Stomach (tissue), 4 donors: ENCODE data around the gene GLYATL1.

Experiments used
- EP300 ChIP-seq: sonication (generic); formaldehyde crosslinking; IDR thresholded peaks from one replicate; pipeline ENCODE4 v1.6.1; 2017; ENCODE audit warnings: antibody characterized with exemption
- POLR2A ChIP-seq, 4 donors: fragments of 450-650 bp; IDR thresholded peaks; one replicate each; pipeline ENCODE4 v1.6.1; 2016; ENCODE audit warnings: antibody characterized with exemption in 4 of 4, control low read depth in 2 of 4, mild to moderate bottlenecking in 1 of 4, moderate library complexity in 1 of 4
- POLR2AphosphoS5 ChIP-seq, 3 donors: sonication (generic); formaldehyde crosslinking; IDR thresholded peaks; one replicate each; pipeline ENCODE4 v1.6.1; 2016; ENCODE audit warnings: antibody characterized with exemption in 3 of 3
- TF ChIP-seq, protein P1 (sequence below), 7 experiments: fragments of 450-650 bp in 4 of 7; fragments of 200-600 bp in 3 of 7; sonication (generic) in 3 of 7; IDR thresholded peaks; one replicate each; pipeline ENCODE4 v1.5.1; 2016 to 2019; ENCODE audit warnings: antibody characterized with exemption in 7 of 7, control low read depth in 2 of 7, mild to moderate bottlenecking in 1 of 7

DNA sequence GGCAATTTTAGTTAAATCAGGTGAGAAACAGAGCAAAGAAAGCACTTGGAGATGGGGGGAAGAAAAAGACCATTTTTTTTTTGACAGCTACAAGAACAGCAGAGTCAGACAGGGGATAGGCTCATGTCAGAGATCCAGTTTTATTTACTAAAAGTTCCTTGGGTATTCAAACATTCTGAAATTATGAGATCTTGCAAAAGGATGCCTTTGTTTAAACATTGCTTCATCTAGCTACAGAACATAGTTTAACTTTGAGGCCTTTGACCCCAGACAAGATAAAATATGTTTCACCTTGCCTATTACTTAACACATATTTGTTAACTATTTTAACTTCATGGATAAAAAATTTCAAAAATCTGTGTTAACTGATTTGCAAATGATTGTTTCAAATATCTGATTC is 6.4 kb downstream of the GLYATL1 start:
- TF ChIP-seq, protein P1, sequence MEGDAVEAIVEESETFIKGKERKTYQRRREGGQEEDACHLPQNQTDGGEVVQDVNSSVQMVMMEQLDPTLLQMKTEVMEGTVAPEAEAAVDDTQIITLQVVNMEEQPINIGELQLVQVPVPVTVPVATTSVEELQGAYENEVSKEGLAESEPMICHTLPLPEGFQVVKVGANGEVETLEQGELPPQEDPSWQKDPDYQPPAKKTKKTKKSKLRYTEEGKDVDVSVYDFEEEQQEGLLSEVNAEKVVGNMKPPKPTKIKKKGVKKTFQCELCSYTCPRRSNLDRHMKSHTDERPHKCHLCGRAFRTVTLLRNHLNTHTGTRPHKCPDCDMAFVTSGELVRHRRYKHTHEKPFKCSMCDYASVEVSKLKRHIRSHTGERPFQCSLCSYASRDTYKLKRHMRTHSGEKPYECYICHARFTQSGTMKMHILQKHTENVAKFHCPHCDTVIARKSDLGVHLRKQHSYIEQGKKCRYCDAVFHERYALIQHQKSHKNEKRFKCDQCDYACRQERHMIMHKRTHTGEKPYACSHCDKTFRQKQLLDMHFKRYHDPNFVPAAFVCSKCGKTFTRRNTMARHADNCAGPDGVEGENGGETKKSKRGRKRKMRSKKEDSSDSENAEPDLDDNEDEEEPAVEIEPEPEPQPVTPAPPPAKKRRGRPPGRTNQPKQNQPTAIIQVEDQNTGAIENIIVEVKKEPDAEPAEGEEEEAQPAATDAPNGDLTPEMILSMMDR (IDR thresholded peaks at IDR 0.05) = no peak
- TF ChIP-seq POLR2A (IDR thresholded peaks at IDR 0.05) = no peak
- no peak for TF ChIP-seq POLR2AphosphoS5 (IDR thresholded peaks at IDR 0.05)
- no peak for TF ChIP-seq EP300
